HPDE6-E6E7 (cell line): ENCODE data around the gene HOXD11.

Experiments used
- DNase-seq: peaks from one replicate; pipeline ENCODE4 v3.0.0; 2011; ENCODE audit warnings: missing footprints; ENCODE audit errors: extremely low spot score

HOXD11 gene

DNA sequence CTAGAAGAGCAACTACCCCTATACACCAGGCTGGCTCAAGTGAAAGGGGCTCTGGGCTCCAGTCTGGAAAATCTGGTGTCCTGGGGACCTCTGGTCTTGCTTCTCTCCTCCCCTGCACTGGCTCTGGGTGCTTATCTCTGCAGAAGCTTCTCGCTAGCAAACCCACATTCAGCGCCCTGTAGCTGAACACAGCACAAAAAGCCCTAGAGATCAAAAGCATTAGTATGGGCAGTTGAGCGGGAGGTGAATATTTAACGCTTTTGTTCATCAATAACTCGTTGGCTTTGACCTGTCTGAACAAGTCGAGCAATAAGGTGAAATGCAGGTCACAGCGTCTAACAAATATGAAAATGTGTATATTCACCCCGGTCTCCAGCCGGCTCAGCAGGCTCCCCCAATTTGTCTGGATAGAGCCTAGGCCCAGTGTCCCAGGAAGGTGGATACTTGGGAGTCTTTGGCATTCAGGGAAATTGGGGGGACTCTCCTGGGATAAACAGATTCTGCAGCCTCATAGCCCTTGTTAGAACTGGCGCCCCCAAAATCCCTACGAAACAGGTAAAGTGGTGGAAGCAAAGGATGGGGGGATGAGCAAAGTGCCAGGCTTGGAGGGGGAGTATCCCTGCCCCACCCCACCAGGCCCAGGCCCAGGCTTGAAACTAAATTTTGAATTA is 41.8 kb downstream of the HOXD11 start:
- no peak for DNase-seq

- DNase-seq, result no peak
Measured at GRCh38 chr2:176149481-176149938, 42.4 kb downstream of the HOXD11 start.

DNA sequence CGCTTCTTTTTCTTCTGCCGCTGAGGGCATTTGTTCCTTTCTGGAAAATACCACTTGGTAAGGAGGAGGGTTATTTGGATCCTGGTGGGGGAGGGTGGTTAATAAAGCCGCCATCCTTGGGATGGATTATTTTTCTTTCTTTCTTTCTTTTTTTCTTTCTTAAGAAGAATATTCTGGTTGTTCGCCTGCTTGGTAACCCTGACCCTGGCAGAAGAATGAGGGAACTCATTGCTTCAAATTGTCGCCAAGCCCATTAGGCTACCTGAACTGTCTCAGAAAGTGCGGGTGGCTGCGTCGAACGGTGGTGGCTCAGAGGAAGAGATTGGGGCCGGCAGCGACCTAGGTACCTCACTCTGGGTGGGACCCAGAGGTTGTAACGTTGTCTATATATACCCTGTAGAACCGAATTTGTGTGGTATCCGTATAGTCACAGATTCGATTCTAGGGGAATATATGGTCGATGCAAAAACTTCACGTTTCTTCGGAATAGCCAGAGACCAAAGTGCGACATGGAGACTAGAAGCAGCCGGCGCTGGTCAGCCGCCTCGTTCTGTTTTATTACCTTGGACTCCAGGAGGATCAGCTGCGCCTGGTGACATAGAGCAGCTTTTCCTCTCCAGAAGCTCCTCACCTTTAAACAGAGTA is 43.0 kb downstream of the HOXD11 start:
- DNase-seq, result no peak

- DNase-seq, result no peak
Measured at GRCh38 chr2:176150584-176151441, 43.7 kb downstream of the HOXD11 start.

DNA sequence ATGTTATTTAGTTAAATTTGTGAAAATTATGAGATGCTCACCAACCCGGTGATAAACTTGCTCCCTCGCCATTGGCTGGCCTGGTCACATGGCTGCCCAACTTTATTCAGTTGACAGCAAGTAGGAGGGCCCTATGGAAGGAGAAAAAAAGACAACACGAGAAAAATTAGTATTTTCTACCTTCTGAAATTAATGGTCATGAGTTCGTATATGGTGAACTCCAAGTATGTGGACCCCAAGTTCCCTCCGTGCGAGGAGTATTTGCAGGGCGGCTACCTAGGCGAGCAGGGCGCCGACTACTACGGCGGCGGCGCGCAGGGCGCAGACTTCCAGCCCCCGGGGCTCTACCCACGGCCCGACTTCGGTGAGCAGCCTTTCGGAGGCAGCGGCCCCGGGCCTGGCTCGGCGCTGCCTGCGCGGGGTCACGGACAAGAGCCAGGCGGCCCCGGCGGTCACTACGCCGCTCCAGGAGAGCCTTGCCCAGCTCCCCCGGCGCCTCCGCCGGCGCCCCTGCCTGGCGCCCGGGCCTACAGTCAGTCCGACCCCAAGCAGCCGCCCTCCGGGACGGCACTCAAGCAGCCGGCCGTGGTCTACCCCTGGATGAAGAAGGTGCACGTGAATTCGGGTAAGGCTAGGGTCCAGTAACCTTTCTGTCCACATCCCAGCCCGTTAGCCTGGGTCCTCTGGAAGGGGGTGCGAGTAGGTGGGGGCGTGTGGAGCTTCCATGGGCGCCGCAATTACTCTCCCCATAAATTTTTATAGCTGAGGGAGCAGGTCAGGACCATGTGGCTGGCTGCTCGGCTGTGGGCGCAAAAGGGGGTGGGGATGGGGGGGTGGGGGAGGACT is 44.6 kb downstream of the HOXD11 start, which contains the start of gene HOXD4:
TSS of gene HOXD4 (plus strand) at position 109 of the 846 bp plus-strand sequence. CDS start at position 193, 84 bp downstream.
- no peak for DNase-seq

DNA sequence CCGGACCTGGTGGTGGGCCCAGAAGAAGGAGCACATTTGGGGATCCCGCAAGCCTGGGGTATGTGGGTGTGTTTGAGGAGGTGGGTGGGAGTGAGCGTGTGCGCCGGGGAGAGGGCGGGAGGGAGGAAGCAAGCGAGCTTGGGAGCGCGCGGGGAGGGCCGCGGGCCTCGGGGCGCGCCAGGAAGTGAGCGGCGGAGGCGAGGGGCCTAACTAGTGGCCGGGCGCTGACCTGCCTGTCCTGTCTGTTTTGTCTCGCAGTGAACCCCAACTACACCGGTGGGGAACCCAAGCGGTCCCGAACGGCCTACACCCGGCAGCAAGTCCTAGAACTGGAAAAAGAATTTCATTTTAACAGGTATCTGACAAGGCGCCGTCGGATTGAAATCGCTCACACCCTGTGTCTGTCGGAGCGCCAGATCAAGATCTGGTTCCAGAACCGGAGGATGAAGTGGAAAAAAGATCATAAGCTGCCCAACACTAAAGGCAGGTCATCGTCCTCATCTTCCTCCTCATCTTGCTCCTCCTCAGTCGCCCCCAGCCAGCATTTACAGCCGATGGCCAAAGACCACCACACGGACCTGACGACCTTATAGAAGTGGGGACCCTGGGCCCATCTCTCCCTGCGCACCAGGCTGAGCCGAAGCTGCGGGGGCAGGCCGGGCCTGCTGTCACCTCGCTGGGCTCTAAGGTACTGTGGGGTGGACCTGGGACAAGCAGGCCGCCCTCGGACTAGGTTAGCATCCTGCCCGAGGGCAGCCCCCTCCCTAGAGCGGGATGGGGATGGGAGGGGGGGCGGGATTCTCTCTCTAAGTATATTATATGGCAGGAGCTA is 45.5 kb downstream of the HOXD11 start:
- no peak for DNase-seq

DNA sequence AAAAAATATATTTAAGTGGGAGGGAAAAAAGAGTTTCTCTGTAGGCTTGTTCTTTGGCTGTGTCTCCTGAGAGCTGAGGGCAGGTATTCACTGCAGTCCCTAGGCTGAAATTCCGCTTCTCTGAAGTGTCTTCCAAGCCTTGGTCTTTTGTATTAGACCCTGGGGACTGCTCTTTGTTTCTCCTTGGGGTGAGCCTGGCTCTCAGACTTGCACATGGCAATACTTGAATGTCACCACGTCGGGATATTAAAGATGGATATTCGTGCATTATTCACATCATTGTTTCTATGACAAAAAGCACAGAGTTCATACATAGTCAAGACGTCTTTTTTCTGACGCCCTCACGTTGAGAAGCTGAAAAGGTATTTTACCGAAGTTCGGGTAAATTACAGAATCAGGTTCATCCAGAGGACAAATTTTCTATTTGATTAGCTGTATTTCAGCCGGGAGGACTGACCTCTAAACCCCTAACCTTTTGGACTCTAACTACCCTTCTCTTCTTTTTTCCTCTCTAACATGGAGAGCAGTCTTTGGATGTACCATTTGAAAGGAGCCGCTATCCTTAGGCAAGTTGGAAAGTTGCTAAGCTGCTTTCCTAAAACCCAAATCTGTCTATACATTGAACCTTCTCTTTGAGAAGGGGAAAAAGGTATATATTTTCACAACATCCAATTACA is 47.6 kb downstream of the HOXD11 start:
- no peak for DNase-seq

DNA sequence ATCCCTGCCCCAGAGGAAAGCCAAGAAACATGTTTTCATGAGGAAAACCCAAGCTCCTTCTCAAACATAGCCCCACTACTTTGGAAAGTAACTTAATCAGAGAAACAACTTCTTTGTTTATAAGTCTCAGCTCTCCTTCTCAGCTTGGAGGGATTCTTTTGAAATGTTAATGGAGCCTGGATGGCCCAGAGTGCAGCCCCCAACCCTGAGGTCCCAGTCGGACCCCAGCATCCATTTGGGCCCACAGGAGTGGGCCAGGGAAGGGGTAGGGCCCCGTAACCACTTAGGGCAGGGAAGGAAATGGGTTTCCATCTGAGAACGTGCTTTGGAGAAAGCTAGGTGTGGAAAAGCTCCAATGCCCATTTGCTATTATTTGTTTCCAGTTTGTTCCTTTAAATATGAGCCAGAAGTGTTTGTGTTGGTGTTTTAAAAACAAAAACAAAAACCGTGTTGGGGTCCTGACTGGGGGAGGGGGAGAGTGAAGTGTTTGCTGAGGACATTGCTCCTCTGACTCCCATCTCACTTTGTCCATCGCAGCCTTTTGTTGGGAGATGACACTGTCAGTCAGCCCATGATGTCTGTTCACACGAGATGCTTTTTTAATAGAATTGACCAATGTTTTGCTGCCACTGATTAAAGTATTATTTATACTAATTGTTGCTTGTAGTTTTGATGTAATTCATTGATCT is 48.4 kb downstream of the HOXD11 start:
- no peak for DNase-seq

DNA sequence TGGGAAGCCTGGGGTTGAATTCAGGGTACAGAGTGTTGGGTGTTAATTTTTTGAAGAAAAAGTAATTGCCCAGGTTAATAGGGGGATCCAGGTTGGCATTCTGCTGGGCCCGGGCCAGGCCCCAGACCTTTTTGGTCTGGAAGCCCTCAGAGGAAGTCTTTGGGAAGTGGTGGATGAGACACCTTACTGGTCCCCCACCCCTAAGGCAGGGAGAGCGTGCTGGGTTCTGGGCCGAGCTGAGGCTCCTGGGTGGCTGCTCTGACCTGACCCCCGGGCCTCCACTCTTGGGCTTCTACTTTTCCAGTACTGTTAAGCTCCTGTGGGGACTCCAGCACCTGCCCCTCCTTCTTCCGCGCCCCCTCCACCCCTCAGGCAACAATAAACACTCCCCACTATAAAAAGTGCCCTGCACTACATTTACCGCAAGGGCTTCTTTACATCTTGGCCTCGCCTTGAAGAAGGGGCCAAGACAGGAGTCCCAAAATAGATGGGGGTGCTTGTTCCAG is 49.3 kb downstream of the HOXD11 start:
- no peak for DNase-seq

DNA sequence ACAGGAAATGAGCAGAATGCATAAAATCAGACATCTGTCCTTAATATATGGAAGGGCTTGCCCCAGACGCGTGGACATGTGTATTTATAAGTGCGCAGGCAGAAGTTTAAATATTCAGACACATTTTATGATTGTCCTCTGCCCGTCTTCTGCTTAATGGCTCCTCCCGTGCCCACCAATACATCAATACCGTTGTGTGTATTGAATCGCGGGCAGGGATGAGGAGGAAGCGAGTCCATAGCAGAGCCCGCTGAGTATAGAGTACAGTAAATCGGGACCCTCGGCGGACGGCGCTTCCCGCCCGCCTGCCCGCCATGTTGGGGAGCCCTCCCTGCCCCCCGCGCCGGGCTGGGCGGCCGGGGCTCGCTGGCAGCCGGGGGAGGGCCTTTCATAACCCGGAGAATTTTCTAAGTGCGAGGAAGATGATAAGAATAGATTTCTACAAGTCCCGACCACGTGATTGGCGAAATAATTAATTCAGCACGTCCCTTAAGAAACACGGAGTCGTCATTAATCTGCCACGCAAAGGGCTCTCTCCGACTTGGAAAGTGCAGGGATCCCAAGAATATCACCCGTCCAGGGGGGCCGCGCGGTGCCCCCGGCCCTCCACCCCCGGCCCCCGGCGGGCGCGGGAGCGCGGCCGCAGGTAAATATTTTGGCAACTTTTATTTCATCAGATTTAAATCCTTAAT is 49.9 kb downstream of the HOXD11 start, which contains the start of gene HOXD3:
TSS of gene HOXD3 (plus strand) at position 501 of the 692 bp plus-strand sequence. CDS start 11,808 bp downstream, outside the sequence.
- no peak for DNase-seq

GRCh38 chr2:176157499-176158185 is 50.6 kb downstream of the HOXD11 start:
- no peak for DNase-seq

DNA sequence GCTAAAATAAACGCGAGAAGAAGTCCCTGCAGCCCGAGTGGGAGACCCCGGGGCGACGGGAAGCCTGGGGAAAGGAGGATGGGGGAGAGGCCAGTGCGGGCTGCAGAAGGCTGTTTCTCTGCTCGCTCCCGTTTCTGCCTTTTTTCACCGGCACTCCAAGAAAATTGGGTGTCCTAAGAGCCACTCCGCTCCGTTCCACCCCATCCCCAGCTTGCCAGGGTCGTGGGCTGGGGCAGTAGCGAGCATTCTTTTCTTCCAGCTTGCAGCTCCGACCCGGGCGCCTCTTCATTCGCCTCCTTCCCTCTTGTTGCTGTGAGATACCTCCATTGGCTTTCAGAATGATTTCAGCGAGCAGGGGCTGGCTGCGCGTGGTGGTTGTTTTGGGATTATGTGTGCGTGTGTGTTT is 51.1 kb downstream of the HOXD11 start:
- no peak for DNase-seq

GRCh38 chr2:176158855-176159662 is 52.0 kb downstream of the HOXD11 start:
- DNase-seq, result no peak
